ENCODE data around the gene CA5A.
"Not testable (repeated sequence)": the region's sequence is repeated elsewhere in the genome, so short reads cannot be mapped to it uniquely, and the experiment has no call there.

CA5A gene

DNA sequence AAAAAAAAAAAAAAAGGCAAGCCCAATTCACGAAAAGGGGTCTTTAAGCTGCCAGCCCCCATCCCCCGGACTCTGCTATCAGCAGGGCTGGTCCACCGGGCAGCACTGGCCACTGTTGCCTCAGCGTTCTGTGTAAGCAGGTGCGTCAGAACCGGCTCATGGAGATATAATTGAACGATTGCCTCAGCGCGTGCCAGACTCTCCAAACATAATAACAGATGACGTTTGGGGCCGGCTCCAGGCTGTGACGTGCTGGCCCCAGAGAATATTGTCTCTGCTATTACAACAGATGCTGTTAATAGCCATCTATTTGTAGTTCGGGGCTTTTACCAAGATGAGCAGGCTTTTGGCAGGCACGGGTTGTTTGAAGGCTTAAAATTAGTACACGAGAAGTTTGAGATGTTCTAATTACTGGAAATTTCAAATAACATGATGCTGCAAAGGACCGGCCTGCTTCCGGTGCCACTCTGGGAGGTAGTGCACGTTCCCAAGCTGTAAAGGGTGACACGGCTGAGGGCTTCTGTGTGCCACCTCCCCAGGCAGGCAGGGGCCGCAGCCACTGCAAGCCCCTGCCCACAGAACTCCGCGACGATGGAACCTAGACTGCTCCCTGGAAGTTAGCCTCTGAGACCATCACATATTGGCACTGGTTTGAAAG is 25.1 kb downstream of the CA5A start:
- H3K27ac ChIP-seq (ENCODE audit: insufficient read depth in 1 of 2, low read depth in 1 of 2, low read length in 2 of 2, poor library complexity in 1 of 2, severe bottlenecking in 2 of 2); H3K9me3 ChIP-seq (ENCODE audit: control extremely low read depth in 1 of 5, control insufficient read depth in 4 of 5, insufficient read depth in 2 of 5, low read depth in 1 of 5, low read length in 4 of 5); POLR2A ChIA-PET; H3K27me3 ChIP-seq (replicated peaks in 2 of 5; ENCODE audit: control insufficient read depth in 4 of 5, insufficient read depth in 5 of 5, low read length in 4 of 5); H3K4me1 ChIP-seq (ENCODE audit: control extremely low read depth in 1 of 4, control insufficient read depth in 4 of 4, insufficient read depth in 4 of 4, low read length in 3 of 4); H3K4me3 ChIP-seq (ENCODE audit: control insufficient read depth in 1 of 7, extremely low read depth in 1 of 7, insufficient read depth in 4 of 7, low read depth in 2 of 7, low read length in 6 of 7); DNase-seq; H3K36me3 ChIP-seq (ENCODE audit: control insufficient read depth in 4 of 4, insufficient read depth in 4 of 4, low read length in 3 of 4): not testable (repeated sequence)
- WGBS (ENCODE audit: insufficient coverage): 94% methylated on average over 14 of the region's 23 CpGs
- CTCF ChIA-PET: interaction anchor here (1.6 to 1.8 kb wide), 2 partner anchors 36 to 40 kb away, joined by 4 to 5 read pairs; no protein-coding TSS in a partner anchor

DNA sequence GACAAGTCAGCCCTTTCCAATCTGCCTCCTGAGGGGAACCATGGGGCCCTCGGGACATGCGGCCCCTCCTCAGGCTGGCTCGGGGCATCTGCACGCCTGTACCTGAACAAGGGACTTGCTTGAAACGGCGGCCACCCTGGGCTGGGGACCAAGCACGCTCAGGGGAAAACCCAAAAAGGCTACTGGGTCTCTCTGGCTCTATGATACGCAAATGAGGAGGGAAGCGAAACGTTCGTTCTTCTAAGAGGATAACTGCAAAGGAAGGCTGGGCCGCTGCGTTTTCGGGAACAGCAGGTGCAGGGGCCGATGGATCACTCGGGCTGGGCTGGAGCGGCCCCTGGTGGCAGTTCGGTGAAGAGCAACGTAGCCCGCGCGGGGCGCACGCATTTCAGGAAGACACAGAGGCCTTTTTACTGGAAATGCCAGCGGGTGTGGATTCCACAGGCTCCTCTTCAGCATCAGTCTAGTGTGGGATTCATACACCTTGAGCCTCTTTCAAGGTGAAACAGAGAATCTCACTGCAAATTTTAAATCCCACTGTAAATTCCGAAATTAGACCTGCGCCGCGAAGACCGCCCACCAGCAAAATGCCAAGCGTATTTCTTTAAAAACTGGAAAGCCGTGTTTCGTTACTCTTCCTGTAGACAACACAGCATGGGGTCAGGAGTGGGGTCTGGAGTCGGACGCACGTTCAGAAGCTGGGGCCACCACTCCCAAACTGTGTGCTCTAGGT is 27.0 kb downstream of the CA5A start:
- CTCF ChIA-PET: interaction anchor here (0.6 to 4.3 kb wide), 13 partner anchors 14 to 133 kb away, joined by 3 to 22 read pairs (median 5); no protein-coding TSS in a partner anchor
- H3K36me3 ChIP-seq (ENCODE audit: control insufficient read depth in 4 of 4, insufficient read depth in 4 of 4, low read length in 3 of 4); H3K27me3 ChIP-seq (replicated peaks in 2 of 5; ENCODE audit: control insufficient read depth in 4 of 5, insufficient read depth in 5 of 5, low read length in 4 of 5); H3K9me3 ChIP-seq (ENCODE audit: control extremely low read depth in 1 of 5, control insufficient read depth in 4 of 5, insufficient read depth in 2 of 5, low read depth in 1 of 5, low read length in 4 of 5); POLR2A ChIA-PET; H3K27ac ChIP-seq (ENCODE audit: insufficient read depth in 1 of 2, low read depth in 1 of 2, low read length in 2 of 2, poor library complexity in 1 of 2, severe bottlenecking in 2 of 2); H3K4me1 ChIP-seq (ENCODE audit: control extremely low read depth in 1 of 4, control insufficient read depth in 4 of 4, insufficient read depth in 4 of 4, low read length in 3 of 4): not testable (repeated sequence)
- 53% methylated on average over 29 of the region's 36 CpGs for WGBS (ENCODE audit: insufficient coverage)
- DNase-seq: peak; percentile 63 to 78 (median 78)
- peak overlapping the region in 1 of 7 experiments; percentile 28 for H3K4me3 ChIP-seq (ENCODE audit: control insufficient read depth in 1 of 7, extremely low read depth in 1 of 7, insufficient read depth in 4 of 7, low read depth in 2 of 7, low read length in 6 of 7)

GRCh38 chr16:87908101-87908500 is 28.2 kb downstream of the CA5A start:
- CTCF ChIA-PET: interaction anchor here (0.7 to 4.3 kb wide), 11 partner anchors 9 to 155 kb away, joined by 3 to 22 read pairs (median 4); no protein-coding TSS in a partner anchor

DNA sequence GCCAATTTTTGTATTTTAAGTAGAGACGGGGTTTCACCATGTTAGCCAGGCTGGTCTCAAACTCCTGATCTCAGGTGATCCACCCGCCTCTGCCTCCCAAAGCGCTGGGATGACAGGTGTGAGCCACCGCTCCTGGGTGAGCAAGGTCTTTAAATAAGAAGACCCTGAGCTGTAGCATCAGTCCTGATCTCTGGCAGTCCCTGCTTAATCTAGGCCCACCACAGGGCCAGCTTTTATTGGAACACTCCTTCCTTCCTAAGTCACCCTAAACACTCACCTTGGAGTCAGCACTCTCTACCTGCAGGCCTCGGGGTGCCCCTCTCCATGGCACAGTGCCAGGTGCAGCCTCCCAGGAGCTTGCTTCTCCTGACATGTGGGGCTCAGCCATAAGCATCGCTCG is 30.8 kb downstream of the CA5A start:
- H3K4me3 ChIP-seq (ENCODE audit: control insufficient read depth in 1 of 7, extremely low read depth in 1 of 7, insufficient read depth in 4 of 7, low read depth in 2 of 7, low read length in 6 of 7); H3K27me3 ChIP-seq (replicated peaks in 2 of 5; ENCODE audit: control insufficient read depth in 4 of 5, insufficient read depth in 5 of 5, low read length in 4 of 5); H3K27ac ChIP-seq (ENCODE audit: insufficient read depth in 1 of 2, low read depth in 1 of 2, low read length in 2 of 2, poor library complexity in 1 of 2, severe bottlenecking in 2 of 2); H3K36me3 ChIP-seq (ENCODE audit: control insufficient read depth in 4 of 4, insufficient read depth in 4 of 4, low read length in 3 of 4); H3K4me1 ChIP-seq (ENCODE audit: control extremely low read depth in 1 of 4, control insufficient read depth in 4 of 4, insufficient read depth in 4 of 4, low read length in 3 of 4); DNase-seq; POLR2A ChIA-PET; H3K9me3 ChIP-seq (ENCODE audit: control extremely low read depth in 1 of 5, control insufficient read depth in 4 of 5, insufficient read depth in 2 of 5, low read depth in 1 of 5, low read length in 4 of 5): not testable (repeated sequence)
- WGBS (ENCODE audit: insufficient coverage): 95% methylated on average over 7 of the region's 7 CpGs
- CTCF ChIA-PET: interaction anchor here (1.0 to 4.3 kb wide), 7 partner anchors 10 to 140 kb away, joined by 3 to 22 read pairs (median 4); partner anchors contain the start of gene KLHDC4

More at GRCh38 chr16:87908101-87908500, 28.2 kb downstream of the CA5A start:
- DNase-seq; H3K4me1 ChIP-seq (ENCODE audit: control extremely low read depth in 1 of 4, control insufficient read depth in 4 of 4, insufficient read depth in 4 of 4, low read length in 3 of 4); H3K36me3 ChIP-seq (ENCODE audit: control insufficient read depth in 4 of 4, insufficient read depth in 4 of 4, low read length in 3 of 4); H3K27me3 ChIP-seq (replicated peaks in 2 of 5; ENCODE audit: control insufficient read depth in 4 of 5, insufficient read depth in 5 of 5, low read length in 4 of 5); H3K9me3 ChIP-seq (ENCODE audit: control extremely low read depth in 1 of 5, control insufficient read depth in 4 of 5, insufficient read depth in 2 of 5, low read depth in 1 of 5, low read length in 4 of 5); H3K4me3 ChIP-seq (ENCODE audit: control insufficient read depth in 1 of 7, extremely low read depth in 1 of 7, insufficient read depth in 4 of 7, low read depth in 2 of 7, low read length in 6 of 7); POLR2A ChIA-PET; H3K27ac ChIP-seq (ENCODE audit: insufficient read depth in 1 of 2, low read depth in 1 of 2, low read length in 2 of 2, poor library complexity in 1 of 2, severe bottlenecking in 2 of 2): not testable (repeated sequence)
- WGBS (ENCODE audit: insufficient coverage): 98% methylated on average over 10 of the region's 11 CpGs

DNA sequence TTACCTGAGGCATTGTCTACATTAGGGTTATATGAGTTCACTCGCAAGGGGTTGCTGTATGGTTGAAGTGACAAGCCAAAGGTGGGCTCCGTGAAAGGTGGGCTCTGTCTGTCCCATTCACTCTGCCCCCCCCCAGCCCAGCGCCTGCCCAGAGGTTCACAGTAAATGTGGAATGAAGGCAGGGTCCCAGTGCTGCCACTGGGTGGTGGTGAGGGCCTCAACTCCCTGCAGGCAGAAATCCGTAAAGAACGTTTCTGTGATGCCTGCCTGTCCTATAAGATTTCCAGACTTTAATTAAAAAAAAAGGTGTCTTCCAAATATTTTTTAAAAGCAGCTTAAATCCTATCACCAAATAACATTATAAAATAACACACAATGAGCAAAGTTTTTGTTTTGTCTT is 31.4 kb downstream of the CA5A start:
- DNase-seq; H3K27me3 ChIP-seq (replicated peaks in 2 of 5; ENCODE audit: control insufficient read depth in 4 of 5, insufficient read depth in 5 of 5, low read length in 4 of 5); H3K27ac ChIP-seq (ENCODE audit: insufficient read depth in 1 of 2, low read depth in 1 of 2, low read length in 2 of 2, poor library complexity in 1 of 2, severe bottlenecking in 2 of 2); H3K4me3 ChIP-seq (ENCODE audit: control insufficient read depth in 1 of 7, extremely low read depth in 1 of 7, insufficient read depth in 4 of 7, low read depth in 2 of 7, low read length in 6 of 7); H3K4me1 ChIP-seq (ENCODE audit: control extremely low read depth in 1 of 4, control insufficient read depth in 4 of 4, insufficient read depth in 4 of 4, low read length in 3 of 4); H3K9me3 ChIP-seq (ENCODE audit: control extremely low read depth in 1 of 5, control insufficient read depth in 4 of 5, insufficient read depth in 2 of 5, low read depth in 1 of 5, low read length in 4 of 5); H3K36me3 ChIP-seq (ENCODE audit: control insufficient read depth in 4 of 4, insufficient read depth in 4 of 4, low read length in 3 of 4); POLR2A ChIA-PET: not testable (repeated sequence)
- 89% methylated on average over 3 of the region's 5 CpGs for WGBS (ENCODE audit: insufficient coverage)
- CTCF ChIA-PET: interaction anchor here (1.3 to 4.3 kb wide), 4 partner anchors 11 to 139 kb away, joined by 3 to 22 read pairs (median 6); partner anchors contain the start of gene KLHDC4

DNA sequence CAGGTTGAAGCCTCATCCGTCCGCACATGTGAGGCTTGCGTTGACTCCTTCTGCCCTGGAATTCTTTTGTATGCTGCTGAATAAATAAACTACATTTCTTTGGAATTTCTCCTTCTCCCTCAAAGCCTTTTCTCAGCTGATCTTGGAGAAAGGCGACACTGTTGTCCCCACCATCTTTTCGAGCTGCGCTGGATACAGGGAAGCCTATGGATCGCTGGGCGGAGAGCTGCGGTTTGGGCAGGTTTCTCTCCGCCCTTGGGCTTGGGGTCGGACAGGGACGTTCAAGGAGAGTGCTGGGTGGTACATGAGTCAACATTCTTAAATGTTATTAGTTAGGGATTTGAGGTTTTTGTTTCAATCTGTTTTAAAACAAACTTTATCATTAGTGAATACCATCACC is 35.8 kb downstream of the CA5A start:
- H3K9me3 ChIP-seq (ENCODE audit: control extremely low read depth in 1 of 5, control insufficient read depth in 4 of 5, insufficient read depth in 2 of 5, low read depth in 1 of 5, low read length in 4 of 5); POLR2A ChIA-PET; H3K4me3 ChIP-seq (ENCODE audit: control insufficient read depth in 1 of 7, extremely low read depth in 1 of 7, insufficient read depth in 4 of 7, low read depth in 2 of 7, low read length in 6 of 7); H3K27ac ChIP-seq (ENCODE audit: insufficient read depth in 1 of 2, low read depth in 1 of 2, low read length in 2 of 2, poor library complexity in 1 of 2, severe bottlenecking in 2 of 2); H3K27me3 ChIP-seq (replicated peaks in 2 of 5; ENCODE audit: control insufficient read depth in 4 of 5, insufficient read depth in 5 of 5, low read length in 4 of 5); DNase-seq; H3K36me3 ChIP-seq (ENCODE audit: control insufficient read depth in 4 of 4, insufficient read depth in 4 of 4, low read length in 3 of 4): not testable (repeated sequence)
- CTCF ChIA-PET: interaction anchor here (1.3 to 2.5 kb wide), 3 partner anchors 25 to 128 kb away, joined by 3 to 7 read pairs (median 4); no protein-coding TSS in a partner anchor
- H3K4me1 ChIP-seq (ENCODE audit: control extremely low read depth in 1 of 4, control insufficient read depth in 4 of 4, insufficient read depth in 4 of 4, low read length in 3 of 4): peaks cover 0 to 32% (median 26%) of the 10 kb centered on the region in 4 experiments
- WGBS (ENCODE audit: insufficient coverage): 100% methylated on average over 7 of the region's 12 CpGs
